ENCODE measurements around the gene PAX5.
"Not testable (repeated sequence)": the region's sequence is repeated elsewhere in the genome, so short reads cannot be mapped to it uniquely, and the experiment has no call there.

The PAX5 gene

GRCh38 chr9:37060833-37061232 lies 26.8 kb upstream of the PAX5 start:
- H3K27ac ChIP-seq = no peak overlapping the region
- H3K9ac ChIP-seq = no peak overlapping the region
- no peak for TF ChIP-seq CTCF (conservative IDR thresholded peaks at IDR 0.05; ENCODE audit: low read depth, low read length)
- no peaks in the 10 kb centered on the region for H4K20me1 ChIP-seq (ENCODE audit: insufficient read depth)
- H3K4me1 ChIP-seq (ENCODE audit: low read depth, poor library complexity, severe bottlenecking) = no peaks in the 10 kb centered on the region
- H3K27me3 ChIP-seq (ENCODE audit: insufficient read depth, low read depth) = no peaks in the 10 kb centered on the region
- no peaks in the 10 kb centered on the region for H3K79me2 ChIP-seq (ENCODE audit: insufficient read depth, low read depth)
- H2AFZ ChIP-seq (ENCODE audit: low read depth) = no peak overlapping the region
- H3K36me3 ChIP-seq (ENCODE audit: insufficient read depth) = no peaks in the 10 kb centered on the region
- H3K4me2 ChIP-seq = no peak overlapping the region
- no peak overlapping the region for H3K4me3 ChIP-seq (IDR thresholded peaks at IDR 0.05; ENCODE audit: insufficient read depth, low read depth, low read length)

- Histone ChIP-seq H3K27me3 (ENCODE audit: insufficient read depth, low read depth) (no peaks in the 10 kb centered on the region), H3K79me2 (ENCODE audit: insufficient read depth, low read depth) (no peaks in the 10 kb centered on the region), H3K36me3 (ENCODE audit: insufficient read depth) (no peaks in the 10 kb centered on the region), H3K27ac (no peak overlapping the region), H4K20me1 (ENCODE audit: insufficient read depth) (no peaks in the 10 kb centered on the region), H3K9ac (no peak overlapping the region), H3K4me3 (IDR thresholded peaks at IDR 0.05; ENCODE audit: insufficient read depth, low read depth, low read length) (no peak overlapping the region), H2AFZ (ENCODE audit: low read depth) (no peak overlapping the region), H3K4me1 (ENCODE audit: low read depth, poor library complexity, severe bottlenecking) (no peaks in the 10 kb centered on the region), H3K4me2 (no peak overlapping the region)
- no peak for TF ChIP-seq CTCF (conservative IDR thresholded peaks at IDR 0.05; ENCODE audit: low read depth, low read length)
Measured at GRCh38 chr9:37056046-37056920, 22.2 kb upstream of the PAX5 start.

- H3K27ac ChIP-seq; H3K9ac ChIP-seq; H3K27me3 ChIP-seq (ENCODE audit: insufficient read depth, low read depth); H2AFZ ChIP-seq (ENCODE audit: low read depth); H4K20me1 ChIP-seq (ENCODE audit: insufficient read depth); H3K4me2 ChIP-seq; H3K36me3 ChIP-seq (ENCODE audit: insufficient read depth); H3K4me3 ChIP-seq (IDR thresholded peaks at IDR 0.05; ENCODE audit: insufficient read depth, low read depth, low read length); H3K4me1 ChIP-seq (ENCODE audit: low read depth, poor library complexity, severe bottlenecking); H3K79me2 ChIP-seq (ENCODE audit: insufficient read depth, low read depth): not testable (repeated sequence)
Measured at GRCh38 chr9:37054363-37054720, 20.3 kb upstream of the PAX5 start.

- no peaks in the 10 kb centered on the region for H3K27me3 ChIP-seq (ENCODE audit: insufficient read depth, low read depth)
- no peaks in the 10 kb centered on the region for H3K4me1 ChIP-seq (ENCODE audit: low read depth, poor library complexity, severe bottlenecking)
- no peak overlapping the region for H2AFZ ChIP-seq (ENCODE audit: low read depth)
- H4K20me1 ChIP-seq (ENCODE audit: insufficient read depth) = no peaks in the 10 kb centered on the region
- TF ChIP-seq CTCF (conservative IDR thresholded peaks at IDR 0.05; ENCODE audit: low read depth, low read length) = no peak
- no peaks in the 10 kb centered on the region for H3K36me3 ChIP-seq (ENCODE audit: insufficient read depth)
- H3K4me2 ChIP-seq = no peak overlapping the region
- H3K9ac ChIP-seq = no peak overlapping the region
- no peak overlapping the region for H3K4me3 ChIP-seq (IDR thresholded peaks at IDR 0.05; ENCODE audit: insufficient read depth, low read depth, low read length)
- H3K79me2 ChIP-seq (ENCODE audit: insufficient read depth, low read depth) = no peaks in the 10 kb centered on the region
- H3K27ac ChIP-seq = no peak overlapping the region
Measured at GRCh38 chr9:37053684-37054362, 19.8 kb upstream of the PAX5 start.

- H3K27me3 ChIP-seq (ENCODE audit: insufficient read depth, low read depth) = no peaks in the 10 kb centered on the region
- no peak overlapping the region for H3K4me3 ChIP-seq (IDR thresholded peaks at IDR 0.05; ENCODE audit: insufficient read depth, low read depth, low read length)
- no peaks in the 10 kb centered on the region for H3K79me2 ChIP-seq (ENCODE audit: insufficient read depth, low read depth)
- H4K20me1 ChIP-seq (ENCODE audit: insufficient read depth) = no peaks in the 10 kb centered on the region
- no peak overlapping the region for H2AFZ ChIP-seq (ENCODE audit: low read depth)
- TF ChIP-seq CTCF (conservative IDR thresholded peaks at IDR 0.05; ENCODE audit: low read depth, low read length) = no peak
- no peaks in the 10 kb centered on the region for H3K4me1 ChIP-seq (ENCODE audit: low read depth, poor library complexity, severe bottlenecking)
- no peak overlapping the region for H3K27ac ChIP-seq
- no peak overlapping the region for H3K9ac ChIP-seq
- no peak overlapping the region for H3K4me2 ChIP-seq
- no peaks in the 10 kb centered on the region for H3K36me3 ChIP-seq (ENCODE audit: insufficient read depth)
Measured at GRCh38 chr9:37046683-37047082, 12.6 kb upstream of the PAX5 start.

Measured in KMS-11 (cell line).